ENCODE results near the gene MTMR2.

DNA sequence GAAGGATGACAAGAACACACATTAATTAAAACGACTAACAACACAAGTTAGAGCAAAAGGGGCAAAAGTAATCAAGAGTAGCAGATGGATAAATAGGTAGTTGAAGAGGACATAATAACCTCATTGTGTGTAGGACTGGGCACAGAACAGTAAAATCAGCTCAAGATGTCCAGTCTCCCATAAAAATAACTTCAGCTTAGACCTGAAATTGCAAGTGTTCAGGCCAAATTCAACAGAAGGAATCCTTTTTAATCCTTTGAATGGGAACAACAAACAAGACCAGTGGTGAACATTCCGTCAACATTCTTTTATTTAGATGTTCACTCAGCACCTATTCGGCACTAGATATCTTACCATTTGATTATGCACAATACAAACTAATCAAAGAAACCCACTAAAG, 4.4 kb downstream of the MTMR2 start:
- TF ChIP-seq, protein P1, sequence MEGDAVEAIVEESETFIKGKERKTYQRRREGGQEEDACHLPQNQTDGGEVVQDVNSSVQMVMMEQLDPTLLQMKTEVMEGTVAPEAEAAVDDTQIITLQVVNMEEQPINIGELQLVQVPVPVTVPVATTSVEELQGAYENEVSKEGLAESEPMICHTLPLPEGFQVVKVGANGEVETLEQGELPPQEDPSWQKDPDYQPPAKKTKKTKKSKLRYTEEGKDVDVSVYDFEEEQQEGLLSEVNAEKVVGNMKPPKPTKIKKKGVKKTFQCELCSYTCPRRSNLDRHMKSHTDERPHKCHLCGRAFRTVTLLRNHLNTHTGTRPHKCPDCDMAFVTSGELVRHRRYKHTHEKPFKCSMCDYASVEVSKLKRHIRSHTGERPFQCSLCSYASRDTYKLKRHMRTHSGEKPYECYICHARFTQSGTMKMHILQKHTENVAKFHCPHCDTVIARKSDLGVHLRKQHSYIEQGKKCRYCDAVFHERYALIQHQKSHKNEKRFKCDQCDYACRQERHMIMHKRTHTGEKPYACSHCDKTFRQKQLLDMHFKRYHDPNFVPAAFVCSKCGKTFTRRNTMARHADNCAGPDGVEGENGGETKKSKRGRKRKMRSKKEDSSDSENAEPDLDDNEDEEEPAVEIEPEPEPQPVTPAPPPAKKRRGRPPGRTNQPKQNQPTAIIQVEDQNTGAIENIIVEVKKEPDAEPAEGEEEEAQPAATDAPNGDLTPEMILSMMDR (IDR thresholded peaks at IDR 0.05; ENCODE audit: insufficient read depth, low read length): no peak
- TF ChIP-seq SPI1 (IDR thresholded peaks at IDR 0.05; ENCODE audit: borderline replicate concordance, low read depth): no peak
- TF ChIP-seq, protein P2, sequence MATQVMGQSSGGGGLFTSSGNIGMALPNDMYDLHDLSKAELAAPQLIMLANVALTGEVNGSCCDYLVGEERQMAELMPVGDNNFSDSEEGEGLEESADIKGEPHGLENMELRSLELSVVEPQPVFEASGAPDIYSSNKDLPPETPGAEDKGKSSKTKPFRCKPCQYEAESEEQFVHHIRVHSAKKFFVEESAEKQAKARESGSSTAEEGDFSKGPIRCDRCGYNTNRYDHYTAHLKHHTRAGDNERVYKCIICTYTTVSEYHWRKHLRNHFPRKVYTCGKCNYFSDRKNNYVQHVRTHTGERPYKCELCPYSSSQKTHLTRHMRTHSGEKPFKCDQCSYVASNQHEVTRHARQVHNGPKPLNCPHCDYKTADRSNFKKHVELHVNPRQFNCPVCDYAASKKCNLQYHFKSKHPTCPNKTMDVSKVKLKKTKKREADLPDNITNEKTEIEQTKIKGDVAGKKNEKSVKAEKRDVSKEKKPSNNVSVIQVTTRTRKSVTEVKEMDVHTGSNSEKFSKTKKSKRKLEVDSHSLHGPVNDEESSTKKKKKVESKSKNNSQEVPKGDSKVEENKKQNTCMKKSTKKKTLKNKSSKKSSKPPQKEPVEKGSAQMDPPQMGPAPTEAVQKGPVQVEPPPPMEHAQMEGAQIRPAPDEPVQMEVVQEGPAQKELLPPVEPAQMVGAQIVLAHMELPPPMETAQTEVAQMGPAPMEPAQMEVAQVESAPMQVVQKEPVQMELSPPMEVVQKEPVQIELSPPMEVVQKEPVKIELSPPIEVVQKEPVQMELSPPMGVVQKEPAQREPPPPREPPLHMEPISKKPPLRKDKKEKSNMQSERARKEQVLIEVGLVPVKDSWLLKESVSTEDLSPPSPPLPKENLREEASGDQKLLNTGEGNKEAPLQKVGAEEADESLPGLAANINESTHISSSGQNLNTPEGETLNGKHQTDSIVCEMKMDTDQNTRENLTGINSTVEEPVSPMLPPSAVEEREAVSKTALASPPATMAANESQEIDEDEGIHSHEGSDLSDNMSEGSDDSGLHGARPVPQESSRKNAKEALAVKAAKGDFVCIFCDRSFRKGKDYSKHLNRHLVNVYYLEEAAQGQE (IDR thresholded peaks at IDR 0.05; ENCODE audit: insufficient replicate concordance, low read depth): no peak
